GM18499 (cell line): Measurements from ENCODE around the gene RAB19.

ENCODE experiments used
- ATAC-seq: cut with Tn5 transposase; IDR thresholded peaks from one replicate; pipeline ENCODE4 v1.9.1; 2021; ENCODE audit warnings: moderate number of reproducible peaks; ENCODE audit not compliant: insufficient read depth, unreplicated experiment

Gene RAB19

DNA sequence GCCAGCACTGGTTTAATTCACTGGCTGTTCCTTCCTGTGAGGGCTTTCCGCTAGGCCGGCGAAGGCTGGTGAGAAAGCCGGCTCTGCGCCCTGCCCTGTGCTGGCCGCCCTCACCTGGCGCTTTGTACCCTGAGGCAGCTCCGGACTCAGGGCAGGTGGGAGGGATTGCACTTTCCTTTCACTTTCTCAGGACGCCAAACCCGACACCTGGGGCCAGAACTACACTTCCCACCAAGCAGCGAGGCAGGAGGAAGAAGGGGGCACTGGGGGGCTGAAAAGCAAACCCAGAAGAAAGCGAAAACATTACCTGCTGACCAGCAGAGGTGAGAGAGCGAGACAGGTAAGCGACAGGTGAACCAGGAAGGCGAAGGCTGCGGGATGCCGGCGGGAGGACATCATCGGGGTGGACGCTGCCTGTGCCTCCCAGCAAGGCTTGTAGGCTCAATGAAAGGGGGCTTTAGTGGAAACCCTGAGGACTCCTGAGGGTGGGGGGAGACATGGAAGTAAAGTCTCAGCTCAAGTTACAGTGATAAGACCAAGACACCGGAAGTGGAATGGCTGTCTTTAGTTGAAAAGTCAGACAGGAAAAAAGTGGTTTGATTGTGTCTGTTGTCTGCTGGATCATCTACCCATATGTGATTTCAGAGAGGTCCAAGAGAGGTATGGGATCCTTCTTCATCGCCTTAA is at the start of gene RAB19:
RAB19 (plus strand) TSS at position 181 of the 687 bp plus-strand sequence. CDS start 3,589 bp downstream, outside the sequence.
- no peak for ATAC-seq

GRCh38 chr7:140358024-140358411 is 45.8 kb upstream of the RAB19 start:
- ATAC-seq: no peak

DNA sequence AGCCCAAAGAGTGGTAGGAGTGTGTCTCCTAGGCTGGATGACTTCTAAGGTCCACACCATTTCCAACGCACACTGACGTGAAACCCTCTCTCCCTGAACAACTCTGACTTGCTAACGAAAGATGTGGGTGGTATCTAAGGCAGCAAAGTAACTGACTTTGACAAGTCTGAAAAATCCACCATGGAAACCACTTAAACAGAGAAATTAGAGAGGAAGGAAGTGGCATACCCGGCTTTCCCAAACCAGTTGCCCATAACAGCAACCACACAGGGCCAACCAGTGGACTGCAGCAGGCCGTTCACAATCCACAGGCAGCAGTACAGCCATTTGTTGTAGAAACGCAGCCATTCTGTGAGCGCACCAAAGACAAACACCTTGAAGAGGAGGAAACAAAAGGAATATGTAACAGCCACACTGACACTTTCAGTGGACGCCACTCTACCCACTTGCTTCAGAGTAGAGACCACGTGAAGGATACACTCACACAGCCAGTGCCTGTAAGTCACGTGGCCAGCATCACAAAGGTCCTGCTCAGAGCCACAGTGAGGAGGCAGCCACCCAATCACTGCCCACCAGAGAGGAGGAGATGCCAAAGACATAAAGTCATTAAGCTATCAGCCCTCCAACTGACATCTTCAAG is 45.3 kb upstream of the RAB19 start:
- ATAC-seq: no peak

DNA sequence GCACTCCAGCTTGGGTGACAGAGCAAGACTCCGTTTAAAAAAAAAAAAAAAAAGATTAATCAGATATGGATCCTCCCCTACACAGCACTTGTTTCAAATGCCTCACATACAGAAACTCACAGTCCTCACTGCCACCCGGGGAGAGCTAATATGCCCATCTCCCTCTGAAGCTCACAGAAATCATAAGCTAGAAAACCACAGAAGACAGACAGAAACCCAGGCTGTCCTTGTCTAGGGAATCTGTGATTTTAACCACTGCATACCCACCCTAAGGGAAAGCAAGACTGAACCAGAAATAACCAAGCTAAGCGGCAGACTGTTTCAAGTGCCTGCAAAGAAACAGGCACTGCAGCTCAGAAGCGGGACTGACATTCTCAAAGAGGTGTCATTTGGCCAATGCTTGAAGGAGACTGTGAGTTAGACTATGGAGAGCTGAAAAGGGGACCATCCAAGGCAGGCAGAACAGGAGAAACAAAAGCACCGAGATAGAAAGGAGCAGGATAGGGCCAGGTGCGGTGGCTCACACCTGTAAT is 43.1 kb upstream of the RAB19 start:
- ATAC-seq: no peak

GRCh38 chr7:140364819-140365218 is 39.0 kb upstream of the RAB19 start:
- ATAC-seq: no peak

- ATAC-seq: no peak
Measured at GRCh38 chr7:140367528-140367927, 36.3 kb upstream of the RAB19 start.

DNA sequence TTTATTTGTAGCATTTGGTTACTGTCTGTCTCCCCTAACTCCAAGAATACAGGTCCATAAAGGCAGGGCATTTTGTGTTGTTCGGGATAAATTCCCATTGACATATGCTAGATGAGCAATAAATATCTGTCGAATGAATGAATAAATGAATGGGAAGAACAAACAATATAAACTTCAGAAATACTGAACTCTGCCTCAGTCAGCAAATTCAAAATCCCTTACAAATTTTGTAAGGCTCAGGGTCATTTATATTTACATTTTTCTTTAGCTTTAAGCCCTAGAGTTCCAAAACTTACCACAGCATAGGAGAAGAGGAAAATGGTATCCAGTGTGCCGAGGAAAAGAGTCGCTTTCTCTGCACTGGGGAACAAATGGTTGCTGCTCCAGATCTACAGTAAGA is 34.6 kb upstream of the RAB19 start:
- ATAC-seq: no peak

DNA sequence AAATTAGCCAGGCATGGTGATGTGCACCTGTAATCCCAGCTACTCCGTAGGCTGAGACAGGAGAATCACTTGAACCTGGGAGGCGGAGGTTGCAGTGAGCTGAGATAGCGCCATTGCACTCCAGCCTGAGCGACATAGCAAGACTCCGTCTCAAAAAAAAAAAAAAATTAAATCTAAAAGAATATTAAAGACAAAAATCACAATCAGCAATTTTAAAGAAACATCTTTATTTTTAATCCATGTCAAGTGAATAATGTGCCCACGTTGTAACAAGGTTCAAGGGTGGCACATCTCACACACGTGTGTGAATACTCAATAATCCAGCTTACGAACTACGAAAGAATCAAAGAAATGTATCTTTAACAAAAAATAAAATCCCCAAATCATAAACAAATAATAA is 28.5 kb upstream of the RAB19 start:
- ATAC-seq: no peak

GRCh38 chr7:140375892-140376730 is 27.7 kb upstream of the RAB19 start:
- ATAC-seq: no peak

DNA sequence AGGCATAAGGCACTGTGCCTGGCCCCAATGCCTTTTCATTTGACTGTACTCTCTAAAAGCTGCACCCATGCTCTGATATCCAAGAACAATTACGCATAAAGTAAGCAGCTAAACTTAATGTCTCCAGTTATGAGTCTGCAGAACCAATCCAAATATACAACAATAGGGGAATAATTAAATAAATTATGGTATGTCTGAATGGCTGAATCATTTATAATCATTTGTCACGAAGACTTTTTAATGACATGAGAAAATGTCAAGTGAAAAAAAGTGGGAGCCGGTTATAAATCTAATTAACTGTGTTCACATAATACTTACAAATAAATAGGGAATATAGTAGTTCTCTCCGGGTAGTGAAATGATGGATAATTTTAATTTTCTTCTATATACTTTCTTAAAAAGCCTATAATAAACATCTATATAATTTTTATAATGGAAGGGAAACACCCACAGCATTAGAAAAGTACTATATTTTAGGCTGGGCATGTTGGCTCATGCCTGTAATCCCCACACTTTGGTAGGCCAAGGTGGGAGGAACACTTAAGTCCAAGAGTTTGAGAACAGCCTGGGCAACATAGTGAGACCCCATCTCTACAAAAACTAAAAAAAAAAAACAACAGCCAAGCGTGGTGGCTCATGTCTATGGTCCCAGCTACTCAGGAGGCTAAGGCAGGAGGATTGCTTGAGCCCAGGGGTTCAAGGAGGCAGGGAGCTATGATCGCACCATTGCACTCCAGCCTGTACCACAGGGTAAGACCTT is 19.7 kb upstream of the RAB19 start:
- no peak for ATAC-seq

- ATAC-seq: no peak
Measured at GRCh38 chr7:140384894-140385545, 18.8 kb upstream of the RAB19 start.

DNA sequence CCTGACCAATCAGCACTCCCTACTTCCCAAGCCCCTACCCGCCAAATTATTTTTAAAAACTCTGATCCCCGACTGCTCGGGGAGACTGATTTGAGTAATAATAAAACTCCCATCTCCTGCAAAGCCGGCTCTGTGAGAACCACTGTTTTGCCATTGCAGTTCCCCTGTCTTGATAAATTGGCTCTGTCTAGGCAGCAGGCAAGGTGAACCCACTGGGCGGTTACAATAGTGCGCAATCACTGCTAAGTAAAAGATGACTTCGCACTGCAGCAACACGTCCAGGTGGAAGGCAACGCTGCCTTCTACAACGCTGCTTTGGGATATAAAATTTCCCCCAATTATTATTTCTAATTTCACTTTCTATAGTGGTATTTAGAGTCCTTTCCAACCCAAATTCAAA is 14.4 kb upstream of the RAB19 start:
- ATAC-seq: no peak

- ATAC-seq: no peak
Measured at GRCh38 chr7:140390034-140390433, 13.8 kb upstream of the RAB19 start.

DNA sequence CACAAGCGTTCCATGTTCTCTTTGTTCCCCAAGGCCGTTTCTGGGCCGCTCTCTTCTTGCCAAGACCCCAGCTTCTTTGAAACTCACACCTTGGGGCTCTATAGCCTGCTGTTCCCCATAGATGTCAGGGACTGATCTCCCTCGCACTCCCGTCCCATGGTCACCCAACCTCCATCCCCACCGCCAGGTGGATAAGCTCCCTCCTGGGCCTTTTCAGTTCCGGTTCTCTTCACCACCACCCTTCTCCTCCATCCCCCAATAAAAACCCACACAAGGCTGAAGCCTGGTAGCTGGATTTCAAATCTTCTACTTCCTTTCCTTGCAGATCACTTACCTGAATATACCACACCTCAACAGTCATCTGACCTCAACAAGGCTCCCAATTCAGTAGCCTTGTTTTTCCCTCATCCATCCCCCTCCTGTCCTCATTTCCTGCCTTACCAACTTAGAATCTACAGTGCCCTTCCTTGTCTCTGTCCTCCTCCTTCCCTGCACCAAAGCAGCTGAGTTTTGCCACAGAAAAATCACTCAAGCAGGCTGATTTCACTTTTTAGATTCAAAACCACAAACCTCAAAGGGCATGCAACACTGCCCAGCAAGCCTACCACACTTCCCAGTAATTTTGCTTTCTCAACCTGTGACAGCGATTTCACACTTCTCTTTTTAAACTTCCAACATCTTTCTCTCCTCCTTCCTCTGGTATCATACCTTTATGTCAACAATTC is 13.2 kb upstream of the RAB19 start:
- ATAC-seq: no peak

GRCh38 chr7:140391634-140392033 is 12.2 kb upstream of the RAB19 start:
- ATAC-seq: no peak

DNA sequence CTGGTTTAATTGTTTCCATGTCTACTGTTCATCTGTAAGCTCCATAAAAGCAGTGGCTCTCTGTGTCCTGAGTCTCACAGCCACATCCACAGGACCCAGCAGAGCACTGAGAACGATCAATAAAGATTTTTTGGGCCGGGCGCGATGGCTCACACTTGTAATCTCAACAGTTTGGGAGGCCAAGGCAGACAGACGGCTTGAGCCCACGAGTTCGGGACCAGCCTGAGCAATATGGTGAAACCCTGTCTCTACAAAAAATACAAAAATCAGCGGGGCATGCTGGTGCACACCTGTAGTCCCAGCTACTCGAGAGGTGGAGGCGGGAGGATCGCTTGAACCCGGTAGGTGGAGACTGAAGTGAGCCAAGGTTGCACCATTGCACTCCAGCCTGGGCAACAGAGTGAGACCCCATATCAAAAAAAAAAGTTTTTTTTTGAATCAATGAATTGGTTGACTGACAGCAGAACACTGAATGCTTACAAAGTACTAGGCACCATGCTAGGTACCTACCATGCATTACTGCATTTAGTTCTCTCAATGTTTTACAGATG is 10.0 kb upstream of the RAB19 start:
- ATAC-seq: no peak

- ATAC-seq: peak; percentile 64
Measured at GRCh38 chr7:140397784-140398750, 5.8 kb upstream of the RAB19 start, which contains the start of gene SLC37A3. SLC37A3 (minus strand) TSS chr7:140398530; CDS start chr7:140382526, 16,004 bp downstream.

- no peak for ATAC-seq
Measured at GRCh38 chr7:140398821-140399220, 5.0 kb upstream of the RAB19 start.
